HUES64 (cell line): Measurements from ENCODE around the gene CALR.

Experiments
- H3K27ac ChIP-seq: 2 replicates; pipeline ENCODE4 v1.7.0; 2013; ENCODE audit warnings: low read depth, low read length, inconsistent platforms
- H3K27me3 ChIP-seq: 2 replicates; pipeline ENCODE4 v1.6.1; 2013; ENCODE audit warnings: mild to moderate bottlenecking, low read length; ENCODE audit not compliant: insufficient read depth
- H3K36me3 ChIP-seq: 2 replicates; pipeline ENCODE4 v1.6.1; 2013; ENCODE audit warnings: mild to moderate bottlenecking, low read length; ENCODE audit not compliant: insufficient read depth
- H3K4me1 ChIP-seq: 2 replicates; pipeline ENCODE4 v1.6.1; 2013; ENCODE audit warnings: mild to moderate bottlenecking, low read length, moderate library complexity; ENCODE audit not compliant: insufficient read depth
- H3K4me3 ChIP-seq: 2 replicates; pipeline ENCODE4 v1.5.1; 2013; ENCODE audit warnings: mild to moderate bottlenecking, low read length, moderate library complexity
- H3K9ac ChIP-seq: 2 replicates; pipeline ENCODE4 v1.6.1; 2013; ENCODE audit warnings: mild to moderate bottlenecking, low read depth, low read length
- H3K9me3 ChIP-seq: 2 replicates; pipeline ENCODE4 v1.6.1; 2013; ENCODE audit warnings: low read depth, low read length; ENCODE audit not compliant: insufficient read depth
- WGBS: fragments of 150-250, 120-280 bp; methylation state at CpG from one replicate; pipeline ENCODE4 v1.1.7; 2013; ENCODE audit warnings: missing lambda C conversion rate; 5-methylcytosine and 5-hydroxymethylcytosine counted together

CALR gene

DNA sequence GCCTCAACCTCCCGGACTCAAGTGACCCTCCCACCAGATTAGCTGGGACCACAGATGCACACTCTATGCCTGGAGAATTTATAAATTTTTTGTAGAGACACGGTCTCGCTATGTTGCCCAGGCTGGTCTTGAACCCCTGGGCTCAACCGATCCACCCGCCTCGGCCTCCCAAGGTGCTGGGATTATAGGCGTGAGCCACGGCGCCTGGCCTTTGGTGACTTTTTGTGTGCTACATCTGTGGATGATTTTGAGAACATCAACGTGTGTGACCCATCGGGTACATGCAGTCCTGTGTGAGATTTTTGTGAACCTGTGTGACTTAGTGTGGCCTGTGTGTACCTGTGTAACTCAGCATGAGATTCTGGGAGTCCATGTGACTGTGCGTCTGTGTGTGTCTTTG, 48.3 kb downstream of the CALR start:
- Histone ChIP-seq H3K9me3 (no peaks in the 10 kb centered on the region), H3K36me3 (no peaks in the 10 kb centered on the region), H3K27me3 (peaks cover 89% of the 10 kb centered on the region), H3K4me1 (no peaks in the 10 kb centered on the region), H3K27ac (no peak overlapping the region), H3K4me3 (no peak overlapping the region), H3K9ac (no peak overlapping the region)
- 92% methylated on average over 12 of the region's 12 CpGs for WGBS

DNA sequence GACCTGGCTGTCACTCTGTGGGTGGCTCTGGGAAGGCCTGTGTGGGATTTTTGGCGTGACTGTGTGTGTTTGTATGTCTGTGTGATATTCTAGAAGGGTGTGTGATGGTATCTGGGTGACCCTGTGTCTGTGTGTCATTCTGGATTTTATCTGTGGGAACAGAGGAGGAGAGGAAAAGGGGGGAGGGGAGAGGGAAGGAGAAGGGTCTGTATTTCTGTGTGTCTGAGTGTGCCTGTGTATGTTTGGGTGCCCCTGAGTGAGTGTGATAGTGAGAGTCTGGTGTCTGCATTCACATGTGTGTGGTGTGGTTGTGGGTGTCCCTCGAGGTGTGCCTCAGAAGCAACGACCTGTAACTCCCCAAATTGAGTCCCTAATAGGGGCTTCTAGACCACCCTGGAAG, 48.8 kb downstream of the CALR start:
- no peak overlapping the region for H3K27ac ChIP-seq
- WGBS = 80% methylated on average over 3 of the region's 3 CpGs
- H3K9me3 ChIP-seq = no peaks in the 10 kb centered on the region
- H3K27me3 ChIP-seq = peaks cover 89% of the 10 kb centered on the region
- H3K4me1 ChIP-seq = no peaks in the 10 kb centered on the region
- no peak overlapping the region for H3K9ac ChIP-seq
- no peaks in the 10 kb centered on the region for H3K36me3 ChIP-seq
- H3K4me3 ChIP-seq = no peak overlapping the region

GRCh38 chr19:12987781-12988180, 49.4 kb downstream of the CALR start:
- no peaks in the 10 kb centered on the region for H3K4me1 ChIP-seq
- H3K27ac ChIP-seq = no peak overlapping the region
- no peaks in the 10 kb centered on the region for H3K36me3 ChIP-seq
- 77% methylated on average over 10 of the region's 10 CpGs for WGBS
- H3K4me3 ChIP-seq = no peak overlapping the region
- H3K9ac ChIP-seq = no peak overlapping the region
- no peaks in the 10 kb centered on the region for H3K9me3 ChIP-seq
- peaks cover 89% of the 10 kb centered on the region for H3K27me3 ChIP-seq

GRCh38 chr19:12990431-12990830, 52.0 kb downstream of the CALR start:
- H3K9me3 ChIP-seq = no peaks in the 10 kb centered on the region
- H3K4me1 ChIP-seq = no peaks in the 10 kb centered on the region
- H3K4me3 ChIP-seq = no peak overlapping the region
- peaks cover 89% of the 10 kb centered on the region for H3K27me3 ChIP-seq
- H3K36me3 ChIP-seq = no peaks in the 10 kb centered on the region
- H3K9ac ChIP-seq = no peak overlapping the region
- no peak overlapping the region for H3K27ac ChIP-seq
- 39% methylated on average over 15 of the region's 22 CpGs for WGBS

GRCh38 chr19:12990853-12991252, 52.4 kb downstream of the CALR start:
- no peak overlapping the region for H3K9ac ChIP-seq
- no peaks in the 10 kb centered on the region for H3K9me3 ChIP-seq
- WGBS = 67% methylated on average over 3 of the region's 3 CpGs
- peaks cover 86% of the 10 kb centered on the region for H3K27me3 ChIP-seq
- H3K36me3 ChIP-seq = no peaks in the 10 kb centered on the region
- no peak overlapping the region for H3K27ac ChIP-seq
- H3K4me3 ChIP-seq = no peak overlapping the region
- no peaks in the 10 kb centered on the region for H3K4me1 ChIP-seq

DNA sequence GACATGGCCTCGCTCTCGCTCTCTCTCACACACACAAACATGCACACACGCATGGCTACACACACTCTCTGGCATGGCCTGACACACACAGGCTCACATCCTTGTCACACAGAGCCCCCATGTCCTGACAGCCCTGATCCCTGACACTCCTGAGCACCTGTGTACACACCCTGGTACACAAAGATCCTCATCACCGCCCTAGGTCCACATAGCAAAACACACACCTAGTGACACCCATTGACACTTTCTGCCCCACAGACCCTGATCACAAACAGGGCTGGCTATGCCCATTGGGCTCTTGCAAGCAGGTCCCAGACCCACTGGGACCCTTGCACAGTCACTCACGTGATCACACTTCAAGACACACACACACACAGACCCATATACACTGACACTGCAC, 52.9 kb downstream of the CALR start:
- 90% methylated on average over 5 of the region's 5 CpGs for WGBS

GRCh38 chr19:12992729-12993128, 54.3 kb downstream of the CALR start:
- no peaks in the 10 kb centered on the region for H3K9me3 ChIP-seq
- H3K36me3 ChIP-seq = no peaks in the 10 kb centered on the region
- H3K9ac ChIP-seq = no peak overlapping the region
- no peak overlapping the region for H3K4me3 ChIP-seq
- WGBS = 92% methylated on average over 11 of the region's 11 CpGs
- no peaks in the 10 kb centered on the region for H3K4me1 ChIP-seq
- no peak overlapping the region for H3K27ac ChIP-seq
- H3K27me3 ChIP-seq = peaks cover 87% of the 10 kb centered on the region

More for the DNA sequence above, 52.9 kb downstream of the CALR start:
- Histone ChIP-seq H3K36me3 (no peaks in the 10 kb centered on the region), H3K27ac (no peak overlapping the region), H3K9me3 (no peaks in the 10 kb centered on the region), H3K9ac (no peak overlapping the region), H3K27me3 (peaks cover 86% of the 10 kb centered on the region), H3K4me1 (no peaks in the 10 kb centered on the region), H3K4me3 (no peak overlapping the region)

- no peak overlapping the region for H3K27ac ChIP-seq
- H3K9me3 ChIP-seq = no peaks in the 10 kb centered on the region
- H3K27me3 ChIP-seq = peaks cover 87% of the 10 kb centered on the region
- no peaks in the 10 kb centered on the region for H3K4me1 ChIP-seq
- WGBS = 85% methylated on average over 7 of the region's 7 CpGs
- no peak overlapping the region for H3K4me3 ChIP-seq
- no peaks in the 10 kb centered on the region for H3K36me3 ChIP-seq
- H3K9ac ChIP-seq = no peak overlapping the region
Observed at GRCh38 chr19:12993562-12993961, 55.2 kb downstream of the CALR start.
